GM23338 (cell line): Measurements from ENCODE around the gene NRP2. TPM values are rescaled to one million over a fixed set of nuclear protein-coding genes. Genes with fewer than 3 reads are reported as not detected.

Experiments used
- ATAC-seq: fragments of 200-7000 bp; cut with Tn5 transposase; 3 replicates; pipeline ENCODE4 v1.9.1; 2020
- DNase-seq: peaks from one replicate; pipeline ENCODE4 v3.0.0-alpha.2; 2015; ENCODE audit warnings: low spot score
- H2AFZ ChIP-seq: fragments of 200-600 bp; sonication (generic); 2 replicates; pipeline ENCODE4 v1.8.0; 2016; ENCODE audit warnings: antibody characterized with exemption, mild to moderate bottlenecking, moderate library complexity
- H3F3A ChIP-seq: fragments of 200-600 bp; sonication (generic); replicated peaks from 2 replicates; pipeline ENCODE4 v1.8.0; 2017; ENCODE audit warnings: antibody characterized with exemption, mixed run types, low read depth
- H3K27ac ChIP-seq: fragments of 200-600 bp; sonication (generic); 2 replicates; pipeline ENCODE4 v1.6.1; 2016; ENCODE audit warnings: low read depth
- H3K27me3 ChIP-seq: fragments of 200-600 bp; sonication (generic); 2 replicates; pipeline ENCODE4 v1.8.0; 2016; ENCODE audit warnings: mild to moderate bottlenecking, mixed run types, moderate library complexity; ENCODE audit not compliant: insufficient read depth
- H3K36me3 ChIP-seq: fragments of 200-600 bp; sonication (generic); 2 replicates; pipeline ENCODE4 v1.8.0; 2016; ENCODE audit warnings: mild to moderate bottlenecking; ENCODE audit not compliant: insufficient read depth
- H3K4me1 ChIP-seq: fragments of 200-600 bp; sonication (generic); 2 replicates; pipeline ENCODE4 v1.8.0; 2016; ENCODE audit warnings: mild to moderate bottlenecking, moderate library complexity; ENCODE audit not compliant: insufficient read depth
- H3K4me2 ChIP-seq: fragments of 200-600 bp; sonication (generic); 2 replicates; pipeline ENCODE4 v1.7.1; 2017; ENCODE audit warnings: mixed run types
- H3K4me3 ChIP-seq: fragments of 200-600 bp; sonication (generic); 2 replicates; pipeline ENCODE4 v1.6.1; 2016; ENCODE audit warnings: mixed run types
- H3K79me2 ChIP-seq: fragments of 200-600 bp; sonication (generic); replicated peaks from 2 replicates; pipeline ENCODE4 v1.8.0; 2017; ENCODE audit warnings: mild to moderate bottlenecking; ENCODE audit not compliant: insufficient read depth
- H3K9me2 ChIP-seq: fragments of 200-600 bp; sonication (generic); 2 replicates; pipeline ENCODE4 v1.8.0; 2017; ENCODE audit not compliant: insufficient read depth
- H4K20me1 ChIP-seq: fragments of 200-600 bp; sonication (generic); replicated peaks from 2 replicates; pipeline ENCODE4 v1.8.0; 2017; ENCODE audit warnings: mild to moderate bottlenecking; ENCODE audit not compliant: insufficient read depth
- H3K27ac Mint-ChIP-seq: 2 replicates; pipeline ENCODE4 v1.8.0; 2020; ENCODE audit warnings: inconsistent platforms, mild to moderate bottlenecking, moderate library complexity, mixed read lengths
- H3K27me3 Mint-ChIP-seq: 3 replicates; pipeline ENCODE4 v1.8.0; 2022; ENCODE audit warnings: low read depth, mild to moderate bottlenecking, moderate library complexity, mixed read lengths, inconsistent platforms; ENCODE audit not compliant: insufficient read depth, poor library complexity
- H3K36me3 Mint-ChIP-seq: 3 replicates; pipeline ENCODE4 v1.8.0; 2021; ENCODE audit warnings: low read depth, mild to moderate bottlenecking, inconsistent platforms, moderate library complexity, mixed read lengths
- H3K4me1 Mint-ChIP-seq: 3 replicates; pipeline ENCODE4 v1.8.0; 2020; ENCODE audit warnings: mild to moderate bottlenecking, inconsistent platforms, mixed read lengths
- H3K4me3 Mint-ChIP-seq: 3 replicates; pipeline ENCODE4 v1.8.0; 2021; ENCODE audit warnings: moderate library complexity, mild to moderate bottlenecking, inconsistent platforms, mixed read lengths
- H3K9me3 Mint-ChIP-seq: 3 replicates; pipeline ENCODE4 v1.8.0; 2020; ENCODE audit warnings: moderate library complexity, mild to moderate bottlenecking, inconsistent platforms, mixed read lengths
- CREB1 ChIP-seq: fragments of 250-450 bp; sonication (Bioruptor Pico); IDR thresholded peaks from 2 replicates; pipeline ENCODE4 v1.5.0; 2020; ENCODE audit warnings: low read depth, mild to moderate bottlenecking, moderate library complexity
- CTCF ChIP-seq, 2 experiments: fragments of 200-600 bp in 1 of 2; sonication (generic) in 1 of 2; conservative IDR thresholded peaks; 2 replicates each; pipeline versions ENCODE4 v1.5.1 to v1.6.1; 2016 to 2017; ENCODE audit warnings: antibody characterized with exemption in 2 of 2, low read depth in 2 of 2, mild to moderate bottlenecking in 2 of 2, moderate library complexity in 1 of 2
- EZH2phosphoT487 ChIP-seq: fragments of 200-600 bp; sonication (generic); IDR thresholded peaks from one replicate; pipeline ENCODE4 v1.8.1; 2018; ENCODE audit warnings: antibody characterized with exemption; ENCODE audit not compliant: unreplicated experiment
- JUNB ChIP-seq: IDR thresholded peaks from one replicate; pipeline ENCODE4 v1.6.1; 2016; ENCODE audit warnings: antibody characterized with exemption; ENCODE audit not compliant: unreplicated experiment
- NANOG ChIP-seq: IDR thresholded peaks from 2 replicates; pipeline ENCODE4 v1.6.1; 2016; ENCODE audit warnings: antibody characterized with exemption, borderline replicate concordance
- POLR2AphosphoS5 ChIP-seq: IDR thresholded peaks from 2 replicates; pipeline ENCODE4 v1.6.1; 2016; ENCODE audit warnings: antibody characterized with exemption, low read depth
- REST ChIP-seq: IDR thresholded peaks from one replicate; pipeline ENCODE4 v1.6.1; 2018; ENCODE audit warnings: antibody characterized with exemption; ENCODE audit not compliant: unreplicated experiment
- STAT1 ChIP-seq: IDR thresholded peaks from one replicate; pipeline ENCODE4 v1.6.1; 2016; ENCODE audit warnings: antibody characterized with exemption; ENCODE audit not compliant: unreplicated experiment
- ZNF331 ChIP-seq: fragments of 250-450 bp; sonication (Bioruptor Pico); IDR thresholded peaks from 2 replicates; pipeline ENCODE4 v1.5.0; 2020; ENCODE audit warnings: low read depth, mild to moderate bottlenecking, moderate library complexity
- ZNF462 ChIP-seq: fragments of 250-450 bp; sonication (Bioruptor Pico); IDR thresholded peaks from 2 replicates; pipeline ENCODE4 v1.5.0; 2020; ENCODE audit warnings: mild to moderate bottlenecking, moderate library complexity
- polyA plus RNA-seq: library from polyadenylated mRNA; unstranded; fragments of >200 nt; fragmentation: Nextera tagmentation; extraction: Ambion mirVana; gene quantifications from 2 replicates; pipeline ENCODE4 v1.2.1, GENCODE V29; 2016
- total RNA-seq: library from RNA; depleted of rRNA; stranded (reverse); fragments of >200 nt; shearing (Covaris generic); gene quantifications from 2 replicates; pipeline ENCODE4 v1.2.3, GENCODE V29; 2014

The NRP2 gene
- total and polyA plus RNA-seq, 2 experiments from 2014 or later, result 18.4 to 22.0 TPM

GRCh38 chr2:205786976-205787375, 104.7 kb downstream of the NRP2 start (continued):
- TF ChIP-seq EZH2phosphoT487, result no peak
- TF ChIP-seq REST, result no peak
- no peak for TF ChIP-seq STAT1
- TF ChIP-seq NANOG, result no peak

- no peaks in the 10 kb centered on the region for H3K4me1 ChIP-seq
- Mint-ChIP-seq H3K27ac (no peak overlapping the region), H3K36me3 (no peaks in the 10 kb centered on the region), H3K4me3 (no peak overlapping the region), H3K4me1 (no peaks in the 10 kb centered on the region; the same call in 2 of the 3 replicates), H3K27me3 (peaks cover 2% of the 10 kb centered on the region), H3K9me3 (no peaks in the 10 kb centered on the region; the same call in 2 of the 3 replicates)
- H3K79me2 ChIP-seq, result no peaks in the 10 kb centered on the region
- no peak overlapping the region for H2AFZ ChIP-seq
- no peak overlapping the region for H3K4me3 ChIP-seq
- H4K20me1 ChIP-seq, result no peaks in the 10 kb centered on the region
- peaks cover 11% of the 10 kb centered on the region; the same call in 1 of the 2 replicates for H3K9me2 ChIP-seq
- no peak overlapping the region for H3K4me2 ChIP-seq
- no peaks in the 10 kb centered on the region for H3K36me3 ChIP-seq
- no peaks in the 10 kb centered on the region for H3F3A ChIP-seq
- DNase-seq (no peak), ATAC-seq (no peak)
- H3K27me3 ChIP-seq, result no peaks in the 10 kb centered on the region
- H3K27ac ChIP-seq, result no peak overlapping the region
- no peak for TF ChIP-seq REST
- TF ChIP-seq ZNF462 (CRISPR knock-in tag), result no peak
- TF ChIP-seq CTCF (conservative IDR thresholded peaks at IDR 0.05; ENCODE audit: low read depth in 2 of 2), result no peak
- TF ChIP-seq CREB1, result no peak
- TF ChIP-seq JUNB, result no peak
- TF ChIP-seq NANOG, result no peak
- no peak for TF ChIP-seq POLR2AphosphoS5
- no peak for TF ChIP-seq ZNF331 (CRISPR knock-in tag)
- no peak for TF ChIP-seq EZH2phosphoT487
Observed at GRCh38 chr2:205787761-205788160, 105.5 kb downstream of the NRP2 start.
